Stimulated activated CD4-positive, alpha-beta T cell treated with anti-CD3 and anti-CD28 coated beads, Interleukin-4, amount 100 ng/mL, for 48 hours (primary cell): ENCODE measurements around the gene FAM168B.
"Not testable (repeated sequence)": the region's sequence is repeated elsewhere in the genome, so short reads cannot be mapped to it uniquely, and the experiment has no call there.

Experiments
- DNase-seq, 2 donors: peaks; one replicate each; pipeline ENCODE4 v3.0.0-alpha.2; 2020; ENCODE audit warnings: low read depth in 2 of 2

The FAM168B gene, protein sequence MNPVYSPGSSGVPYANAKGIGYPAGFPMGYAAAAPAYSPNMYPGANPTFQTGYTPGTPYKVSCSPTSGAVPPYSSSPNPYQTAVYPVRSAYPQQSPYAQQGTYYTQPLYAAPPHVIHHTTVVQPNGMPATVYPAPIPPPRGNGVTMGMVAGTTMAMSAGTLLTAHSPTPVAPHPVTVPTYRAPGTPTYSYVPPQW

DNA sequence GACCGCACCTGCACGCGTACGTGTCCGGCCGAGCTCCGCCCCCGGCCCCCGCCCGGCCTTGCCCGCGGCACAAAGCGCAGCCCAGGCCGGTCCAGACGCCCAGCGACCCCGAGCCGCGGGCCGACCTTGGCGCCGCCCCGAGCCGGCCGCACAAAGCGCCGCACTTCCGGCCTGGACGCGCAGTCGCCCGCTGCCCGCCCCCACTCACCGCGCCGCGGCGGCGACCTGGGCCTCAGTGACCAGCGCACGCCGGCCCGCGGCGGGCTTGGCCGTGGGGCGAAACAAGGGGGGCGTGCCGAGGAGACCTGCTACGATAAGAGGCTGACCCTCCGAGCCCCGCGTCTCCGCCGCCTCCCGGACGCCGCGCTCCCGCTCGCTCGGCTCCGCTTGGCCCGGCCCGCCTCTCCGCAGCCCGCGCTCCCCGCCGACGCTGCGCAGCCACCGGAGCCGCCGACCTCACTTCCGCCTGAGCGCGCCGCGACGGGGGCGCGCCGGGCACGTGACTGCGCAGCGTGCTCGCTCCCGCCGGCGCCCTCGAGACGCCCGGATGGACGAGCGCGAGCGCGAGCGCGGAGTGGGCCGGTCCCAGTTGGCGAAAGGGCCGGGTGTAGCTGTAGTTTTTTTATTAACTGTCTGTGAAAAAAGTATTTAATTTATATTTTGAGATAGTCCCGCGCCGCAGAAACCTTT lies at the start of gene FAM168B:
FAM168B (minus strand) TSS at position 455 of the 690 bp plus-strand sequence. CDS start 10,814 bp downstream, outside the sequence.
- DNase-seq, result peak; percentile 79 to 82

DNA sequence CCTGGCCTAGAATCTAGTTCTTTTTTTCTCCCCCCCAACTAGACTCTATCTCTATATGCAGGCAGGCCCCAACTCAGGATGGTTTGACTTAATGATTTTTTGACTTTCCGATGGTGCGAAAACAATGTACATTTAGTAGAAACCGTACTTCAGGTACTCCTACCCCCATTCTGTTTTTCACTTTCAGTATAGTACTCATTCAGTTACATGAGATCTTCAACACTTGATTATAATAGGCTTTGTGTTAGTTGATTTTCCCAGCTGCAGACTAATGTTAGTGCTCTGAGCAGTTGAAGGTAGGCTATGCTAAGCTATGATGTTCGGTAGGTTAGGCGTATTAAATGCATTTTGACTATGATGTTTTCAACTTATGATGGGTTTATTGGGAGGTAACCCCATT lies 49.6 kb upstream of the FAM168B start:
- DNase-seq, result no peak

- DNase-seq, result no peak
Observed at GRCh38 chr2:131140581-131140980, 47.3 kb upstream of the FAM168B start.

- no peak for DNase-seq
Observed at GRCh38 chr2:131132729-131133128, 39.5 kb upstream of the FAM168B start.

- no peak for DNase-seq
Observed at GRCh38 chr2:131130298-131130596, 37.0 kb upstream of the FAM168B start.

DNA sequence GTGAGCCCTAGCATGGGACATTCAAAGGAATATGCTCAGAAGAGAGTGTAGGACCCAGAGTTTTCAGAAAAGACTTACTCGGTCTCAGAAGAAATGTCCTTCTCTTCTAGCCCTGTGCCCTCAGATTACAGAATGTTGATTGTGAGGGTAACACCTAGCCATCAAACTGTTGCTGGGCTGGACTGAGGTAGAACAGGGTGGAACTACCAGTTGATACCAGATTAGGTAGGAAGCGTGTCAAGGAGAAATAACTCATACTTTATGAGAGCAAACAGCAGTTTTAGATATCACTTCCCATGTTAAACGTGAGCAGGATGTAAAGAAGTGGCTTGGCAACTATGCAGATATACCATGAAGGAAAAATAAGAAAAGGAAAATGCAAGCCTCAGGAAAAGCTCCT lies 34.7 kb upstream of the FAM168B start:
- no peak for DNase-seq

- no peak for DNase-seq
Observed at GRCh38 chr2:131127076-131127475, 33.8 kb upstream of the FAM168B start.

GRCh38 chr2:131126436-131126835 lies 33.2 kb upstream of the FAM168B start:
- no peak for DNase-seq

DNA sequence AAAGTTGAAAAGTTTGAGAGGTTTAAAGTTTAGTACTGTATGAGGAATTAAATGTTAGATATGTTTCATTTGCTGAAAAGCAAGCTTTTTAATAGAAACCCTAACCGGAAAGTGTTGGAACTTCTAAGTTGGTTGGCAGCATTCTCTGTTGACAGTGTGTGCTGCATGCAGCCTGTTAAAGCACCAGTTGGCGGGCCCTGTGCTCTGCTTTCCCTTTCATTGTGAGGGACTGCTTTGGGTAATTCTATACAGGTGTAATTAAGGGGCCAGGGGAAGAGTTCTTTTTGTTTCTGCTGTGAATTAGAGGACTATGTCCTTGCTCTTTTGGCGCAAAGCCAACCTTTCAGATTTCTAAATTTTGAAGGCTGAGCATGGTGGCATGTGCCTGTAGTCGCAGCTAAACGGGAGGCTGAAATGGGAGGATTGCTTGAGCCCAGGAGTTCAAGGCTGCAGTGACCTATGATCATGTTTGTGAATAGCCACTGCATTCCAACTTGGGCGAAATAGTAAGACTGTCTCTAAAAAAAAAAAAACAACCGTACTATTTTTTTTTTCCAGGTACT lies 32.0 kb upstream of the FAM168B start:
- no peak for DNase-seq

DNA sequence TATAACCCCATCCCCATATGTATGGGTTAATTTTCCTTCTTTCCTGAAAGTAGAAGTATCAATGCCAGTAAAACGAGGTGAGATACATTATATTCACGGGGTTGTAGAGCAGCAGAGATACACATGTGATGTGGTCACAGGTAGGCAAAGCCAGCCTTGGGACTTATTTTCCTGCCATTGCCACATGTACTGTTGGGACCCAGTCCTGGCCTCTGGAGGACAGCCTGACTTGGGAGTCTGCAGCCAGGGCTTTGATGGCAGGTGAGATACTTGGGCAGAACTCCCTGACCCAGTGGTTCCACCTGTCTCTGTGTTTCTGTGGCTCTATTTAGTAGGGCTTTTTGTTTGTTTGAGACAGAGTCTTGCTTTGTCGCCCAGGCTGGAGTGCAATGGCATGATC lies 29.9 kb upstream of the FAM168B start:
- DNase-seq, result no peak

- no peak for DNase-seq
Observed at GRCh38 chr2:131122496-131122895, 29.2 kb upstream of the FAM168B start.

GRCh38 chr2:131121464-131121863 lies 28.2 kb upstream of the FAM168B start:
- DNase-seq, result no peak

DNA sequence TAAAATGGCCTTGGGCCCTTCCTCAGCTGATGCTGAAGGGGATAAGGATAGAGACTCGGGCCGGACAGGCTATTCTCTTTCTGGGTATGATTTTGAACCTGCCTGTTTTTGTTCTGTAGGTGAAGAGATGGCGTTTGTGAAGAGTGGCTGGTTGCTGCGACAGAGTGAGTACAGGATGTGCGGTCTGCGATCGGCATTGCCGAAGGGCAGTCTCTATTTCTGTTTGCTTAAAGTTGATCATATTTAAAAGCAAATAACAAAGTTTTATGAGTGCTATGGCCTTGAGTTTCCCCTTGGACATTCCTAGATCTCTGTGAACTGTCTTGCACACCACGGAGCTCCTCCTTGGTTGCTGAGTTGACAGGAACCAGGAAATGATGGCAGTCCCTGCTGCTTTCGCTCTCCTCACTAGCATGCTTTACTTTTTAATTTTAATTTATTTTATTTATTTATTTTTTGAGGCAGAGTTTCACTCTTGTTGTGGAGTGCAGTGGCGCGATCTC lies 27.6 kb upstream of the FAM168B start:
- DNase-seq, result no peak

DNA sequence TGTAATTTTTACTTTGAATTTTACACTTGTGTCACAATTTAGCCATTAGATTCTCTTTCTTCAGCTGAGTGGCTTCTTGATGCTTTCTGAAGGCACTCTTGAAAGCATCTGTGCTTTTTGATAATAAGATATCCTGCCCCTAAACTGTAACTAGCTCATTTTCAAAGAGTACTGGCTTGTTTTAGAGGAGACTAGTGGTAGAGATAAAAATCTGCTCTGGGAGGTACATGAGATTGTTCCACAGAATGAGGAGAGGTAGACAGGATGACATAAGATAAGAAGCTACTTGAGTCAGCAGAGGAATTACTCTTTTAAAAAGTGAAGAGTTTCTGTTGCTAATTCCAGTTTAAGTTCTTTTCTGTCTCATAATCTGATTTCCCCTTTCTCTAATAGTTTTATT lies 22.5 kb upstream of the FAM168B start:
- DNase-seq, result no peak

DNA sequence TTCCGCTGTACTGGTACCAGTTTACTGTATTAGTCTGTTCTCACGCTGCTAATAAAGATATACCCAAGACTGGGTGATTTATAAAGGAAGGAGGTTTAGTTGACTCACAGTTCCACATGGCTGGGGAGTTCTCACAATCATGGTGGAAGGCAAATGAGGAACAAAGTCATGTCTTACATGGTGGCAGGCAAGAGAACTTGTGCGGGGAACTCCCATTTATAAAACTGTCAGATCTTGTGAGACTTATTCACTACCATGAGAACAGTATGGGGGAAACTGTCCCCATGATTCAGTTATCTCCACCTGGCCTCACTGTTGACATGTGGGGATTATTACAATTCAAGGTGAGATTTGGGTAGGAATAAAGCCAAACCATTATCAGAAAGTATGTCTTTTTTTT lies 21.7 kb upstream of the FAM168B start:
- not testable (repeated sequence) for DNase-seq

GRCh38 chr2:131113566-131114227 lies 20.4 kb upstream of the FAM168B start:
- no peak for DNase-seq

- no peak for DNase-seq
Observed at GRCh38 chr2:131112529-131112928, 19.3 kb upstream of the FAM168B start.

DNA sequence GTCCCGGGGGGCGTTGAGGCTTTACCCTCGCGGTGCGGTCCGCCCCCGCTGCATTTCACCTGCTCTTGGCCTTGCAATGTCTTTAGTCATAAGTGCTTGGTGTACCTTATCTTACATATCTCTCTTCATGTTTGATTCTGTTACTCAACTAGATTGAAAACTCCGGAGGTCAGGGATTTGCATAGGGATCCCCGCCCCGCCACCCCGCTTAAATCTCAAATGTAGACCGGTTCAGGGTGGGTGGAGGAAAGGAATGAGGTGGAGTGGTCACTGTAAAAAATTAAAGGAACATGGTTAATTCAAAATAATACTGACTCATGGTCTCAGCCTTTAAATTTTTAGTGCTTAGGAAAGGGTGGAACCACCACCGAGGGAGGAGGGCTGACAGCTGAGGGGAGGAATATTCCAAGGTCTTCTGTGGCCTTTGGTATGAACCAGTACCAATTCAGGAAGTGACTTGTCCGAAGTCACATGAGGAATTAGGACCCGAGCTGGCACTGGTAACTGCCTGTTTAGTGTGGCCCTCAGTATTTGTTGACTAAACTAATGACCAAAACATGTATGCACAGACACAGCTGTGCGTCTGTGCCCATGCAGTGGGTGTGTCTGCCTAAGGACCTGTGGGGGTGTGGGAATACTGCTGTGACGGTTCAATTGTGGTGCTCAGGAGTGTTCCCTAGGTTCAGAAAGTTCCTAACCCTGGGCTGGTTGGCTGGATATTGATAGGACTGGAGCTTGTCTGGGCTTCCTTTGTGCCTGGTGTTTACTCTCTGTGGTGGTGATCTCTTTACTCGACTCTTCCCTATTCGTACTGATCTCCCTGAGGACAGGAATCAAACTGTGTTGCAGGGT lies 12.9 kb upstream of the FAM168B start:
- DNase-seq, result peak; percentile 39 to 41

DNA sequence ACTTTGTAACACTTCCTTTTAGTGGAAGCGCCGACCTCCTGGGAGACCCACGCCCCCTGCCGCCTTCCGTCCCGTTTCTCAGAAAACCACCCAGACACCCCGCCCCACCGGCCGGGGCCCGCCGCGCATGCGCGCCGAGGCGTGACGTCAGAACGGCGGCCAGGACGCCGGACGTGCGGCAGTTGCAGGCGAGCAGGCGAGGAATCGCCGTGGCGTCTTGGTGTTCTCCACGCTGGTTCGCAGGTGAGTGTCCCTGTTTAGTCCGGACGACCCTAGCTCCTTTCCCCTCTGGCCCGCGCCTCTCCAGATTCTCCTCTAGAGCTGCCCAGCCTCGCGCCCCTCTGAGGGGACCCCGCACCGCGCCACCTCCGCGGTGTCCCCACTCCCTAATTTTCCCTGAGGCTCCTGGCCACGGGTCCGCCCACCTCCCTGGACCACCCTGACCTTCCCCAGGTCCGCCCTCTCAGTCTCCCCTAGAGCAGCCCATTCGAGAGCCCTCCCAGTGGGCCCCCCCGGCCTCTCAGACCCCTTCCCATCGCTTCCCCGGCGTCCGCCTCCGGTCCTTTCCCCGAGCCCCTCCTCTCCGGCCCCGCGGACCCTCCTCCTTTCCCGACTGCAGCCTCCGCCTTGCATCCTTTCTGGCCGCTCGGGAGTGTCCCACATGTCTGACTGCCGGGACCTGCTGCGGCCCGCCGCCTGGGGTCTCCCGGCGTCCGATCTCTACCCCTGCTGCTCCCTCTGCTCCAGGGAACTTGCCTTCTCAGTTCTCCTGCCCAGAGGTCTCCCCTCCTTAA lies 12.1 kb upstream of the FAM168B start, which contains the start of gene PLEKHB2:
PLEKHB2 (plus strand) TSS at position 181 of the 794 bp plus-strand sequence. CDS start 15,606 bp downstream, outside the sequence.
- DNase-seq, result peak; percentile 87 to 92

DNA sequence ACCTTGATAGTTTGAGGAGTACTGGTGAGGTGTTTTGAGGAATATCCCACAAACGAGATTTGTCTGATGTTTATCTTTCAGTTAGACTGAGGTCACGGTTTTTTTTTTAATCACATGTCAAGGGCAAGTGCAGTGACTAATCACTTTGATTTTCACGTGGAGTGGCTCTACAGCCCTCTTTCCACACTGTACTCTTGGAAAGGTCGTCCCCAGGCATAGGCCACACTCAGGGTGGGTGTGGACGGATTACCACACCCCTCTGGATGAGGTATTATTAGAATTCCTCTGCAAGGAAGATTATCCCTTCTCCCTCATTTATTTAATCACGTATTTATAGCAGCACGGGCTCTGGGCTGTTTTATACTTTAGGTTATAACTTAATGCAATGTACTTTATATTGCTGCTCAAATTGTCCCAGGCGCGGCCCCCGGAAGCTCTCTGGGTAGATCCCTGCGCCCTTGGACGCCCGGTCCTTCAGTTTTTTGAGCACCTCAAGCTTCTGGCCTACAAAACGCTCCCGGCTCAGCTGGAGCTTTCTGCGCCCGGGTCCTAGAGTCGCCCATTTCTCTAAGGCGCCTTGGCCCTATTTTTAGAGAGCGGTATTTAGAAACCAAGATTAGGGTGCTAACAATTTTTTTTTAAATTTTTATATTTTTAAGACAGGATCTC lies 11.4 kb upstream of the FAM168B start:
- DNase-seq, result peak; percentile 8 to 21
